NCI-H460 (cell line): ENCODE measurements around the gene PEX12. TPM values are rescaled to one million over a fixed set of nuclear protein-coding genes. Genes with fewer than 3 reads are reported as not detected.
"Not testable (repeated sequence)": the region's sequence is repeated elsewhere in the genome, so short reads cannot be mapped to it uniquely, and the experiment has no call there.

Experiments used
- DNase-seq: peaks from one replicate; pipeline ENCODE4 v3.0.0-alpha.2; 2016; ENCODE audit warnings: low read depth; ENCODE audit errors: extremely low read depth
- small RNA-seq, 2 experiments: library from RNA; depleted of rRNA; stranded (forward); fragments of <200 nt; gene quantifications; one replicate each; pipeline ENCODE3, GENCODE V24; 2014
- total RNA-seq: library from RNA; depleted of rRNA; stranded (reverse); fragments of >200 nt; shearing (Covaris generic); gene quantifications from 2 replicates; pipeline ENCODE4 v1.2.3, GENCODE V29; 2014; rRNA removed

Gene PEX12
- total RNA-seq, 1 experiment from 2014 or later, result 9.0 TPM

DNA sequence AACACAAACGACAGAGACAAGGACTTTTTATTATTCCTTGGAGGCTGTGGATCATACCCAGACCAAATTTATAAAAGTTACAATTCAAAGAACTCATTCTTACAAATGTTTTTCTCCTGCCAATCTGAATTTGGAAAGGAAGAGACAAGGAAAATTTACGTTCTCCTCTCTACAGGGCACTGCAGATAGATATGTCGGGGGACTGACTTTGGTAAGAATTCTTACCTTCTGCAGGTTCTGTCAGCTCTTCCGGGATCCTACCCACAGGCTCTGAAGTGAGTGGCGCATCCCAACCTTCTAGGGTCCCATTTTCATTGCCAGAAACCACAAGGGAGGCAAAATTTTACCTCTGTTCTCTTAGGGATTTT lies 38.7 kb downstream of the PEX12 start:
- no peak for DNase-seq

- no peak for DNase-seq
These were observed 40.7 kb downstream of the PEX12 start, which contains the start of gene SLFN12L for GRCh38 chr17:35537601-35538141. TSS of gene SLFN12L (minus strand) at chr17:35537678. CDS start at chr17:35522364, 15,314 bp downstream.

DNA sequence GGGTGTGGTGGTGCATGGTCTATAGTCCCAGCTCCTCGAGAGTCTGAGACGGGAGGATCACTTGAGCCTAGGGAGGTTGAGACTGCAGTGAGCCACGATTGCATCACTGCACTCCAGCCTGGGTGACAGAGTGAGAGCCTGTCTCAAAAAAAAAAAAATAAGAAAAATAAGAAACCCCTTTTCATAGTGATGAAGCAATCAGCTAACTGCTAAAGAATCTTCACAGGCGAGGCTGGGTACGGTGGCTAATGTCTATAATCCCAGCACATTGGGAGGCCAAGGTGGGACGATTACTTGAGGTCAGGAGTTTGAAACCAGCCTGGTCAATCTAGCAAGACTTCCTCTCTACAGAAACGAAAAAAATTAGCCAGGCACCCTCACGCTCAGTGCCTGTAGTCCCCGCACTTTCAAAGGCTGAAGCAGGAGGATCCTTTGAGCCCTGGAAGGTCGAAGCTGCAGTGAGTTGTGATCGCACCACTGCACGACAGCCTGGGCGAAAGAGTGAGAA lies 41.7 kb downstream of the PEX12 start:
- DNase-seq, result no peak

DNA sequence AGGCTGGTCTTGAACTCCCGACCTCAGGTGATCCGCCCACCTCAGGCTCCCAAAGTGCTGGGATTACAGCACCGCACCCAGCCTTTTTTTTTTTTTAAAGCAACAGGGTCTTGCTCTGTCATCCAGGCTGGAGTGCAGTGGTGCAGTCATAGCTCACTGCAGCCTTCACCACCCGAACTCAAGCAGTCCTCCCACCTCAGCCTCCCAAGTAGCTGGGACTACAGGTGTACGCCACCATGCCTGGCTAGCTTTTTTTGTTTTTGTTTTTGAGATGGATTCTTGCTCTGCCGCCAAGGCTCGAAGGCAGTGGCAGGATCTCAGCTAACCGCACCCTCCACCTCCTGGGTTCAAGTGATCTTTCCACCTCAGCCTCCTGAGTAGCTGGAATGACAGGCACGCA lies 43.0 kb downstream of the PEX12 start:
- DNase-seq, result not testable (repeated sequence)

DNA sequence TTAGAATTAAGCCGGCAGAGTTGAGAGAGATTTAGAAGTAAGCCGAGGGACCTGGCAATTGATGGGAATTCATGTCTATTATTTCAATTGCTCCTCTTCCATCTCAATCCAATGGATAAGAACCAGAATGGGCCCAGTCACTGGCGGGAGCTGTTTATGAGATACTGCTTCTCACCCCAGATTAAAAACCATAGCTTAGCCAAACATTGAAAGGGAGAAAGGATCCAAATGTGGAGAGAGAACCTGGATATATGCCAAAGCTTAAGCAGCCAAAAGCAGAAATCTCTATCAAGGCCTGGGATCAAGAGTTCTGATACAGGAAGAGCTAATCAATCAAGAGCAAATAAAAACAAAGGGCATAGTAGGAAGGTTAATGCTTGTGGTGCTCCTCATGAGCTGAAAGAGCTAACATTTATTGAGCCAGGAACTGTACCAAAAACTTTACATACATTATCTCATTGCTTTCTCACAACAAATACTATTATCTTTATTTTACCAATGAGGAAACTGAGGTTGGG lies 43.7 kb downstream of the PEX12 start:
- DNase-seq, result no peak

- no peak for DNase-seq
These were observed 47.2 kb downstream of the PEX12 start for GRCh38 chr17:35531160-35531559.

DNA sequence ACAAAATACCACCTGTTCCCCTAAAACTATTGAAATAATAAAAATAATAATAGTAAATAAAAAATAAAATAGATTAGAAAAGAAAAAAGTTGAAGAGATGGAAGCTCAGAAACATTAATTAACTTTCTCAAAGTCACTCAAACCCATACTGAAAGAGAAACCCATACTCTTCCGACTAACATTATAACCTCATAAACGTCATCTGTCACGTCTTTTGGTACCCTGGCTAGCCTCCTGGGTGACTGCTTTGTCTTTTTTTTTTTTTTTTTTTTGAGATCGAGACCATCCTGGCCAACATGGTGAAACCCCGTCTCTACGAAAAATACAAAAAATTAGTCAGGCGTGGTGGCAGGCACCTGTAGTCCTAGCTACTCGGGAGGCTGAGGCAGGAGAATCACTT lies 48.5 kb downstream of the PEX12 start:
- DNase-seq, result no peak

DNA sequence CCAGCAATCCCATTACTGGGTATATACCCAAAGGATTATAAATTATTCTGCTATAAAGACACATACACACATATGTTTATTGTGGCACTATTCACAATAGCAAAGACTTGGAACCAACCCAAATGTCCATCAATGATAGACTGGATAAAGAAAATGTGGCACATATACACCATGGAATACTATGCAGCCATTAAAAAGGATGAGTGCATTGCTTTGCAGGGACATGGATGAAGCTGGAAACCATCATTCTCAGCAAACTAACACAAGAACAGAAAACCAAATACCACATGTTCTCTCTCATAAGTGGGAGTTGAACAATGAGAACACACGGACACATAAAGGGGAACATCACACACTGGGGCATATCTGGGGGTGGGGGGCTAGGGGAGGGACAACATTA lies 49.0 kb downstream of the PEX12 start:
- DNase-seq, result not testable (repeated sequence)

Small RNAs within 50 kb of the gene (small RNA-seq; reads per million reads assigned to genes)
- 0 reads per million in 2 experiments for gene AC004134.1
- gene AC015911.1, result 0 reads per million in 2 experiments
- 60.4 to 60.5 reads per million in 2 experiments for gene SNORD7

Other genes with a start within 250 kb of the PEX12 start
- 25.7 and 28.5 TPM in 2 replicates for gene SLFN11, start 204.9 kb downstream of the PEX12 start, total RNA-seq
- gene SLFN12, start 146.1 kb downstream of the PEX12 start, total RNA-seq, result not detected in 2 replicates
- gene SLFN13, start 129.8 kb downstream of the PEX12 start, total RNA-seq, result 1.0 and 2.0 TPM in 2 replicates
- gene SLFN12L, start 40.9 kb downstream of the PEX12 start, total RNA-seq, result not detected in 2 replicates
- gene SLFN14, start 17.8 kb downstream of the PEX12 start, total RNA-seq, result not detected in 2 replicates
- gene AP2B1, start 8.8 kb upstream of the PEX12 start, total RNA-seq, result 77.8 and 82.8 TPM in 2 replicates
- gene RASL10B, start 153.1 kb upstream of the PEX12 start, total RNA-seq, result 2.3 and 2.5 TPM in 2 replicates
- not detected in 2 replicates for gene GAS2L2, start 174.7 kb upstream of the PEX12 start, total RNA-seq
- gene C17orf50, start 182.3 kb upstream of the PEX12 start, total RNA-seq, result not detected in 2 replicates
- gene MMP28, start 217.1 kb upstream of the PEX12 start, total RNA-seq, result 0.12 TPM in 1 of 2 replicates, not detected in the other
- 41.0 and 48.8 TPM in 2 replicates for gene TAF15, start 230.9 kb upstream of the PEX12 start, total RNA-seq